K562 (cell line): ENCODE results near the gene HSPA5. TPM values are rescaled to one million over a fixed set of nuclear protein-coding genes. Genes with fewer than 3 reads are reported as not detected.

Source experiments
- ATAC-seq: fragments of 200-7000 bp; cut with Tn5 transposase; 3 replicates; pipeline ENCODE4 v1.9.1; 2020; ENCODE audit warnings: moderate library complexity
- BruUV-seq: library from RNA; stranded (reverse); fragments of 400-500 nt; replicated peaks from 2 replicates; lab custom pipeline; 2021; lab: Mats Ljungman, UMichigan
- CTCF ChIA-PET: fragments of 300-600 bp; formaldehyde crosslinking; extraction: SDS; loops from one replicate; lab custom pipeline; 2021; ENCODE audit warnings: low intra/inter-chr PET ratio; lab: Yijun Ruan, JAX
- POLR2A ChIA-PET: fragments of 300-600, 350-650 bp; sonication (Branson Sonifier 250); formaldehyde crosslinking; extraction: SDS; loops from one replicate; lab custom pipeline; 2021; ENCODE audit warnings: antibody characterized with exemption, inconsistent platforms; lab: Yijun Ruan, JAX
- DNase-seq, 4 experiments: peaks; one replicate each; pipeline versions ENCODE4 v3.0.0 to v3.0.0-alpha.2; 2011 to 2018; ENCODE audit warnings: low spot score in 3 of 4, mixed read lengths in 3 of 4; ENCODE audit errors: extremely low read depth in 1 of 4
- FAIRE-seq: peaks from 2 replicates; lab custom pipeline; 2011; peaks lifted over from hg19 to GRCh38; lab: Jason Lieb, UNC
- H2AFZ ChIP-seq: 2 replicates; pipeline ENCODE4 v1.6.0; 2011; ENCODE audit warnings: low read depth, low read length, control low read depth, inconsistent platforms
- H3K27ac ChIP-seq: fragments of 200-600 bp; 3 replicates; pipeline ENCODE4 v1.8.0; 2011; ENCODE audit warnings: low read depth, mild to moderate bottlenecking, control low read depth, inconsistent platforms, low read length, moderate library complexity, mixed read lengths; ENCODE audit errors: extremely low read depth
- H3K27me3 ChIP-seq, 2 experiments: fragments of 300-600 bp in 1 of 2; 2 replicates in 1 of 2; 3 replicates in 1 of 2; pipeline versions ENCODE4 v1.6.0 to v1.8.0; 2011; ENCODE audit warnings: inconsistent platforms in 2 of 2, low read length in 2 of 2, mild to moderate bottlenecking in 1 of 2, mixed read lengths in 1 of 2, moderate library complexity in 1 of 2; ENCODE audit not compliant: control insufficient read depth in 2 of 2, insufficient read depth in 2 of 2
- H3K36me3 ChIP-seq: fragments of 300-600 bp; 3 replicates; pipeline ENCODE4 v1.8.0; 2011; ENCODE audit warnings: mild to moderate bottlenecking, low read length, inconsistent platforms; ENCODE audit not compliant: control insufficient read depth, insufficient read depth
- H3K4me1 ChIP-seq, 2 experiments: fragments of 200-600 bp in 1 of 2; replicated peaks in 1 of 2; 2 replicates in 1 of 2; 3 replicates in 1 of 2; pipeline versions ENCODE4 v1.5.1 to v1.8.0; 2011; ENCODE audit warnings: inconsistent platforms in 2 of 2, low read length in 2 of 2, mild to moderate bottlenecking in 1 of 2, mixed read lengths in 1 of 2, moderate library complexity in 1 of 2; ENCODE audit not compliant: control insufficient read depth in 2 of 2, insufficient read depth in 2 of 2
- H3K4me2 ChIP-seq: 2 replicates; pipeline ENCODE4 v1.6.1; 2011; ENCODE audit warnings: low read length, control low read depth, inconsistent platforms, mixed read lengths; ENCODE audit not compliant: insufficient read depth
- H3K4me3 ChIP-seq: fragments of 200-600 bp; sonication (generic), shearing (Covaris generic); 2 replicates; pipeline ENCODE4 v1.5.1; 2016; ENCODE audit warnings: control low read depth, inconsistent platforms
- H3K79me2 ChIP-seq: fragments of 200-600 bp; 3 replicates; pipeline ENCODE4 v1.8.0; 2011; ENCODE audit warnings: low read length, inconsistent platforms; ENCODE audit not compliant: control insufficient read depth, insufficient read depth
- H3K9ac ChIP-seq, 2 experiments: 2 replicates each; pipeline versions ENCODE4 v1.6.0 to v1.6.1; 2011; ENCODE audit warnings: low read depth in 2 of 2, low read length in 2 of 2, control low read depth in 1 of 2, inconsistent platforms in 1 of 2, mild to moderate bottlenecking in 1 of 2, mixed read lengths in 1 of 2; ENCODE audit not compliant: insufficient read depth in 1 of 2
- H3K9me1 ChIP-seq: one replicate; pipeline ENCODE4 v1.6.0; 2011; ENCODE audit warnings: inconsistent platforms, mild to moderate bottlenecking, low read length, moderate library complexity; ENCODE audit not compliant: control insufficient read depth, insufficient read depth
- H3K9me3 ChIP-seq: replicated peaks from 2 replicates; pipeline ENCODE4 v1.5.1; 2011; ENCODE audit warnings: low read depth, low read length, inconsistent platforms; ENCODE audit not compliant: control insufficient read depth, insufficient read depth
- H4K20me1 ChIP-seq: replicated peaks from 2 replicates; pipeline ENCODE4 v1.6.1; 2011; ENCODE audit warnings: low read length, inconsistent platforms, mixed read lengths; ENCODE audit not compliant: control insufficient read depth, insufficient read depth
- CEBPG ChIP-seq, 3 experiments: fragments of 200-800 bp in 1 of 3; sonication (Bioruptor generic) in 1 of 3; sonication (generic) in 1 of 3; formaldehyde crosslinking in 1 of 3; IDR thresholded peaks in 2 of 3; conservative IDR thresholded peaks in 1 of 3; 2 replicates each; pipeline versions ENCODE4 v1.6.1 to v1.8.0; 2016 to 2022; ENCODE audit warnings: missing compliant biosample characterization in 2 of 3, missing genetic modification characterization in 2 of 3, mild to moderate bottlenecking in 1 of 3, missing genetic modification reagents in 1 of 3
- GMEB1 ChIP-seq: fragments of 250-450 bp; sonication (Bioruptor Pico); IDR thresholded peaks from 2 replicates; pipeline ENCODE4 v1.4.0; 2020; ENCODE audit warnings: mild to moderate bottlenecking
- JUND ChIP-seq, 2 experiments: IDR thresholded peaks; 2 replicates in 1 of 2; 3 replicates in 1 of 2; pipeline ENCODE4 v1.6.1; 2011; ENCODE audit warnings: borderline replicate concordance in 2 of 2, low read depth in 2 of 2, low read length in 2 of 2, improper control_type of control experiment in 1 of 2, missing biosample characterization in 1 of 2, missing genetic modification characterization in 1 of 2, missing genetic modification reagents in 1 of 2
- KLF16 ChIP-seq: IDR thresholded peaks from 2 replicates; pipeline ENCODE4 v1.6.1; 2016; ENCODE audit warnings: antibody characterized with exemption
- MYBL2 ChIP-seq, 2 experiments: fragments of 450-650 bp in 1 of 2; sonication (generic) in 1 of 2; formaldehyde crosslinking in 1 of 2; IDR thresholded peaks; 2 replicates each; pipeline versions ENCODE4 v1.6.1 to v1.8.1; 2017 to 2022; ENCODE audit warnings: borderline replicate concordance in 1 of 2, inconsistent platforms in 1 of 2, low read depth in 1 of 2, mild to moderate bottlenecking in 1 of 2, missing genetic modification reagents in 1 of 2, moderate library complexity in 1 of 2
- PTRF ChIP-seq: fragments of 450-650 bp; IDR thresholded peaks from 2 replicates; pipeline ENCODE4 v1.6.1; 2016; ENCODE audit warnings: mild to moderate bottlenecking, missing genetic modification characterization, missing compliant biosample characterization
- TEAD4 ChIP-seq, 2 experiments: sonication (generic) in 1 of 2; formaldehyde crosslinking in 1 of 2; IDR thresholded peaks; 2 replicates each; pipeline versions ENCODE4 v1.6.1 to v1.8.0; 2012 to 2022; ENCODE audit warnings: borderline replicate concordance in 1 of 2, inconsistent platforms in 1 of 2, low read length in 1 of 2, mild to moderate bottlenecking in 1 of 2, missing genetic modification reagents in 1 of 2
- YBX1 ChIP-seq: fragments of 450-650 bp; IDR thresholded peaks from 2 replicates; pipeline ENCODE4 v1.7.1; 2016; ENCODE audit warnings: mild to moderate bottlenecking
- ZNF277 ChIP-seq: fragments of 250-450 bp; sonication (Bioruptor Pico); IDR thresholded peaks from 2 replicates; pipeline ENCODE4 v1.8.0; 2022; ENCODE audit warnings: inconsistent platforms, mild to moderate bottlenecking, moderate library complexity, borderline replicate concordance
- ZNF384 ChIP-seq: IDR thresholded peaks from 2 replicates; pipeline ENCODE4 v1.6.1; 2012; ENCODE audit warnings: low read depth, low read length, improper control_type of control experiment
- WGBS: fragments of 100-300 bp; shearing (Covaris generic); methylation state at CpG from one replicate; pipeline ENCODE4 v1.1.6; 2016; ENCODE audit warnings: low coverage, mixed read lengths; ENCODE audit not compliant: insufficient coverage; ENCODE audit errors: missing lambda C conversion rate; 5-methylcytosine and 5-hydroxymethylcytosine counted together
- in situ Hi-C: fragments of 300-500 bp; cut with MboI; formaldehyde crosslinking; loops from 4 replicates; pipeline ENCODE4 v1.15.0; 2018; ENCODE audit warnings: inconsistent platforms, mixed read lengths
- intact Hi-C: fragments of 100-400 bp; cut with micrococcal nuclease; formaldehyde crosslinking; loops from 2 replicates; pipeline ENCODE4 v1.14.2; 2022
- polyA plus RNA-seq, 8 experiments: library from polyadenylated mRNA; depleted of rRNA in 4 of 8; stranded (reverse) in 5 of 8; unstranded in 3 of 8; fragments of >200 nt; fragmentation: Nextera tagmentation in 2 of 8; fragmentation: Illumina TruSeq in 1 of 8; extraction: Ambion mirVana in 2 of 8; extraction: Trizol in 1 of 8; gene quantifications; 2 replicates each; pipeline versions ENCODE4 v1.2.1 to v1.2.3, GENCODE V29; 2011 to 2014; ENCODE audit warnings: inconsistent platforms in 1 of 8, missing spikeins in 1 of 8
- total RNA-seq, 7 experiments: library from RNA; depleted of rRNA in 6 of 7; stranded (reverse); fragments of >200 nt in 6 of 7; fragmentation: Illumina TruSeq in 2 of 7; extraction: Trizol in 2 of 7; gene quantifications; 2 replicates each; pipeline versions ENCODE4 v1.2.1 to v1.2.3, GENCODE V29; 2011 to 2021; ENCODE audit warnings: low replicate concordance in 1 of 7
- TF ChIP-seq, protein P1 (sequence below): fragments of 250-450 bp; sonication (Bioruptor Pico); IDR thresholded peaks from 2 replicates; pipeline ENCODE4 v1.8.0; 2022; ENCODE audit warnings: moderate library complexity, mild to moderate bottlenecking, inconsistent platforms

The HSPA5 gene
- total and polyA plus RNA-seq, 9 of the 15 experiments (the other 6 are each of a cell fraction or from before 2014, with no cell fraction given): 48.0 to 265 (median 113) TPM

DNA sequence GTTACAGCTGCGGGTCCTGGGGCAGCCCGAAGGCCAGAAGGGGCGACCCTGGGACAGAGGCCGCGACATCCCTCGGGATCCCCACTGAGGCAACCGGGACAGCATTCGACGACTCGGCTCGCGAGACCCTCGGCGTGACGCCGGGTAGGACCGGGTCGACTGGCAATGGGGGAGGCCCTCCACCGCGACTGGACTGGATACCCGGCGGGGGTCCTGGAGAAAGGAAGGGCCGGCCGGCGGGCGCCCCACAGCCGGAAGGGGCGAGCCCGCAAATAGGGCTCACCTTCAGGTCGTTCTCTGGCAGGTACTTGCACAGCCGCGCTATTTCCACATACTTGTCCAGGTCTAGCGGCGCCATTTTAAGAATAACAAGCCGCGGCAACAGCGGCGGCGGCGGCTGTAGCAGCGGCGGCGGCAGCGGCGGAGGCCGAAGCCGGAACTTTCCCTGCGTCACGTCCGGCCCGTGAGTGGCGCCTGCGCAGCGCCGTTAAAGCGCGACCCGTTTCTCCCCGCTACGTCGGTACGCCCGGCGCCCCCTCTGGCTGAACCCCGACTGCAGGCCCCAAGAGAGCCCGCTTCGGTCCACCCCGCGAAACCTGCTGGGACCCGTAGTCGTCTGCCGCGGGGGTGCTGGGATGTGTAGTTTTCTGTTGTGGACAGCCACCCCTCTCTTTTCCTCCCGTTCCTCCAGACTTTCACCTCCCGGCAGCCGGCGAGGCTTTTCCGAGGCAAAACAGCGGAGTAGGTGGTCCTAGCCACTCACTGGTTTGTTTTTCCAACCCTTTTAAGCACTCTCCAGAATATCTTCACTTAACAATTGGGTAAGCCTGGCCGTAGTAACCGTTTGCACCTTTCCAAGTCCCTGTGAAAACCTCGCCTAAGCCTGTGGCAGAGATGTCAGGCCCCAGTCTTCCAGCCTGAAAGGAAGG is 51.5 kb downstream of the HSPA5 start, which contains the start of gene PPP6C (continued):
- TF ChIP-seq JUND (IDR thresholded peaks at IDR 0.05; ENCODE audit: borderline replicate concordance, low read depth, low read length): peak; percentile 80
- peak; percentile 47; the same call in 1 of the 3 replicates for TF ChIP-seq JUND (tag; IDR thresholded peaks at IDR 0.05; ENCODE audit: borderline replicate concordance, low read depth, low read length)
- peak; percentile 94 for TF ChIP-seq GMEB1 (CRISPR knock-in tag)
- TF ChIP-seq KLF16: peak; percentile 91
- TF ChIP-seq, all 486 proteins: peak for 148

DNA sequence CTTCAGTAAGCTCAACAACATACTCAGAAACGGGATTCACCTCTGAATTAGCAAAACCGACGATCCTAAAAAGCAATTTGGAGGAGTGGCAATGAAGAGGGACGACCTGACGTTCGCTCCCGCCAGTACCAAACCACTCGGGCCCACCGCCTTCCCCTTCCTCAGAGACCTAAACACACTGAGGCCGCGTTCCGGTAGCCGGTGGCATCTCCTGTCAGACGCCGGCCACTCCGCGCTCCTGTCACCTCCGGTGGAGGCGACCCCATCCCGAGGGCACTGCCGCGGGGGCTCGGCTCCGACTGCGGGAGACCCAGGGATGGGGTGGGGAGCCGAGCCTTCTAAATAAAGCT is 52.2 kb downstream of the HSPA5 start:
- peaks cover 5 to 20% of the 10 kb centered on the region in 2 experiments; a peak in 4 of 5 replicates for H3K4me1 ChIP-seq
- H3K9me1 ChIP-seq: no peaks in the 10 kb centered on the region
- POLR2A ChIA-PET: interaction anchor here (0.6 kb wide), 2 partner anchors 17 to 495 kb away, joined by 3 read pairs; no protein-coding TSS in a partner anchor
- H3K36me3 ChIP-seq: peaks cover 10% of the 10 kb centered on the region; the same call in 2 of the 3 replicates
- H2AFZ ChIP-seq: peak overlapping the region; percentile 98
- H3K9me3 ChIP-seq: no peaks in the 10 kb centered on the region
- peak overlapping the region; percentile 96 for H3K4me2 ChIP-seq
- H4K20me1 ChIP-seq: 0 out of 2 replicates have a peak, but pooled peaks cover 4% of the 10 kb centered on the region
- TSS peak; percentile 77 for BruUV-seq
- H3K27ac ChIP-seq: peak overlapping the region; percentile 91
- peak overlapping the region; percentile 96 for H3K4me3 ChIP-seq
- H3K27me3 ChIP-seq: no peaks in the 10 kb centered on the region
- H3K9ac ChIP-seq: peak overlapping the region; percentile 93 to 99
- FAIRE-seq (no peak), DNase-seq (peak in 2 of 4 experiments; percentile 42 to 53), ATAC-seq (peak; percentile 61)
- H3K79me2 ChIP-seq: peaks cover 64% of the 10 kb centered on the region
- in situ Hi-C loops (no loop called here), intact Hi-C loops (no loop called here)
- 2% methylated on average over 26 of the region's 26 CpGs for WGBS
- CTCF ChIA-PET: no interaction called here
- TF ChIP-seq, protein P1, sequence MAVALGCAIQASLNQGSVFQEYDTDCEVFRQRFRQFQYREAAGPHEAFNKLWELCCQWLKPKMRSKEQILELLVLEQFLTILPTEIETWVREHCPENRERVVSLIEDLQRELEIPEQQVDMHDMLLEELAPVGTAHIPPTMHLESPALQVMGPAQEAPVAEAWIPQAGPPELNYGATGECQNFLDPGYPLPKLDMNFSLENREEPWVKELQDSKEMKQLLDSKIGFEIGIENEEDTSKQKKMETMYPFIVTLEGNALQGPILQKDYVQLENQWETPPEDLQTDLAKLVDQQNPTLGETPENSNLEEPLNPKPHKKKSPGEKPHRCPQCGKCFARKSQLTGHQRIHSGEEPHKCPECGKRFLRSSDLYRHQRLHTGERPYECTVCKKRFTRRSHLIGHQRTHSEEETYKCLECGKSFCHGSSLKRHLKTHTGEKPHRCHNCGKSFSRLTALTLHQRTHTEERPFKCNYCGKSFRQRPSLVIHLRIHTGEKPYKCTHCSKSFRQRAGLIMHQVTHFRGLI (CRISPR knock-in tag): no peak
- TF ChIP-seq MYBL2 (IDR thresholded peaks at IDR 0.05; ENCODE audit: low read depth) (no peak), MYBL2 (CRISPR knock-in tag; IDR thresholded peaks at IDR 0.05; ENCODE audit: borderline replicate concordance) (no peak), YBX1 (no peak), PTRF (no peak), ZNF384 (no peak), TEAD4 (IDR thresholded peaks at IDR 0.05; ENCODE audit: low read length) (no peak), TEAD4 (CRISPR knock-in tag; IDR thresholded peaks at IDR 0.05; ENCODE audit: borderline replicate concordance) (0 out of 2 replicates have a peak, but pooled peaks have one; percentile 40), CEBPG (CRISPR knock-in tag; IDR thresholded peaks at IDR 0.05) (0 out of 2 replicates have a peak, but pooled peaks have one; percentile 32), CEBPG (tag; conservative IDR thresholded peaks at IDR 0.05 in 1 of 2, IDR thresholded peaks at IDR 0.05 in 1 of 2) (no peak), ZNF277 (CRISPR knock-in tag) (no peak)
